GM18526 (cell line): ENCODE measurements around the gene RHOA.

Experiments
- POLR2A ChIP-seq: IDR thresholded peaks from 3 replicates; pipeline ENCODE4 v1.6.1; 2011; ENCODE audit not compliant: insufficient read length; ENCODE audit errors: extremely low read depth

The RHOA gene

DNA sequence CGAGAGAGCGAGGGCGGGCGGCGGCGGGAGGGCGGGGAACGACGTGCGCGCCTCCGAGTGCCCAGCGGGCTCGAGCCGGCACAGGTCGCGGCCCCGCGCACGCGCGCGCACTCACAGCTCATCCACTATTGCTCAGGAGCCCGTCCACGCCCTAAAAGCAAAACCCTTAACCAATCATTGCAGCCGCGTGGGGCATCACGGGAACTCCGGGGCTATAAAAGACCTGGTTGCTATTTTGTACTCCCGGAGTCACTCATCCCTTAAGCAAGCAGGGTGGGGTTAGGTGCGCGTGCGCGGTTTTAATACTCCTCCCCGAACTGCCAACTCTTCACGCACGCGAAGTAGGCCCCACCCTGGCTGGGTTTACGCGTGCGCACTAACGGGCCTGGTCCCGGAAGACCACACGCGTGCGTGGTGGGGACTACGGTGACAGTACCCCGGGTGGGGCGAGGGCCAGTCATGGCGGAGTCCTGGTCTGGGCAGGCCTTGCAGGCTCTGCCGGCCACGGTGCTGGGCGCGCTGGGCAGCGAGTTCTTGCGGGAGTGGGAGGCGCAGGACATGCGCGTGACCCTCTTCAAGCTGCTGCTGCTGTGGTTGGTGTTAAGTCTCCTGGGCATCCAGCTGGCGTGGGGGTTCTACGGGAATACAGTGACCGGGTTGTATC is at the start of gene RHOA, which contains the start of gene TCTA:
RHOA (minus strand) TSS at position 9 of the 664 bp plus-strand sequence. CDS start 36,387 bp downstream, outside the sequence.
TCTA (plus strand) TSS at position 456 of the 664 bp plus-strand sequence; CDS start at position 460, 4 bp downstream.
- peak; percentile 98 for TF ChIP-seq POLR2A

DNA sequence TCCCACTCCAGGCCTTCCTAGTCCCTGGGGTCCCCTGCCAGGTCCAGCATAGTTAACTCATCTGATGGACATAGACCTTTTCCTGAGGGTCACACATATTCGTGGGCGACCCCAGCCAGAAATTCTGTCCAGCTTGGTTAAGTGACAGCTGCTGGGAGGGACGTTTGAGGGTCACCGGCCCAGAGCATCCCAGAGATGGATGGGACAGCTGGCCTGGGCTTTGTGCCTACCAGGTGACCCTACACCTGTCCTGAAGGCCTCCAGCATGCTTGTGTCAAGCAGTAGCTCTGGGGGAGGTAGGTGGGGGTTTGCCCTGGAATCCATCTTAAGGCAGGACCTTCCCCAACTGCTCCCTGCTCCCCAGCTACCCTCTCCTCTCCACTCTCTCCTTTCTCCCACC is 49.2 kb upstream of the RHOA start:
- TF ChIP-seq POLR2A: no peak

DNA sequence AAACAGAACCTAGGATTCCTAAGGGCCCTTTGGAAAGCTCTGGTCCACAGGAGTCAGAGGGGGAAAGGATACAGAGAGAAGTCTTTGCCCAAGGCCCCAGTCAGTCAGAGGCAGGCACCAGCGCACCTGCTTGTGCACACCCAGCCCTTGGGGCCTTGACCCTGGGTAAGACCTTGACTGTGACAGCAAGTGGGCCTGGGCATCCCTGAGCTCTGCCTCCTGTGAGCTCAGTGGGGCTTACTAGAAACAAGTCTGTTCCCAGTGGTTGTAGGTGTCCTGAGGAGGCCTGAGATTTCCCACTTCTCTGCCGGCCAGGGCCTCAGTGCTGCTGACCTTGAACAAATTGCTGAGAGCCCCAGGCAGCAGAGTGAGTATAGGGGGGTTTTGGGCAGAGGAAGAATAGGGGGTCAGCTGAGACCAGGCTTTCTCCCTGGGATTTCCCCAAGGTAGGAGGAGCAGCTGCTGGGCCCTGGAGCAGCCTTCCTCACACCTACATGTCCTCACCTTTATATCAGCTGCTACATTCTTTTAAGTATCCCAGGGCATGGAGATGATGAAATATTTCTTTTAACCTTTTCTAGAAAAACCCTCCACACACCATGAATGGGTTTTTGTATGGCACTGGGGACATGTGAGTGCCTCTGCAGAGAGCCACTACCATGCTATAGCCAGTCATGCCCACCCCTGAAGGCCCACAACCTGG is 48.6 kb upstream of the RHOA start:
- no peak for TF ChIP-seq POLR2A

- no peak for TF ChIP-seq POLR2A
Observed at GRCh38 chr3:49456466-49456865, 44.7 kb upstream of the RHOA start.

GRCh38 chr3:49454898-49455681 is 43.3 kb upstream of the RHOA start:
- TF ChIP-seq POLR2A: no peak

- TF ChIP-seq POLR2A: no peak
Observed at GRCh38 chr3:49454458-49454857, 42.7 kb upstream of the RHOA start.

DNA sequence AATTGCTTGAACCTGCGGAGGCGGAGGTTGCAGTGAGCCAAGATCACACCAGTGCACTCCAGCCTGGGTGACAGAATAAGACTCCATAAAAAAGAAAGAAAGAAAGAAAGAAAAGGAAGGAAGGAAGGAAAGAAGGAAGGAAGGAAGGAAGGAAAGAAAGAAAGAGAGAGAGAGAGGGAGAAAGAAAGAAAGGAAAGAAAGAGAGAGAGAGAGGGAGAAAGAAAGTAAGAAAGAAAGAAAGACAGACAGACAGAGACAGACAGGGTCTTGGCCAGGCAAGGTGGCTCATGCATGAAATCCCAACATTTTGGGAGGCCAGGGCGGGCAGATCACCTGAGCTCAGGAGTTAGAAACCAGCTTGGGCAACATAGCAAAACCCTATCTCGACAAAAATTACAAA is 41.8 kb upstream of the RHOA start:
- TF ChIP-seq POLR2A: no peak

DNA sequence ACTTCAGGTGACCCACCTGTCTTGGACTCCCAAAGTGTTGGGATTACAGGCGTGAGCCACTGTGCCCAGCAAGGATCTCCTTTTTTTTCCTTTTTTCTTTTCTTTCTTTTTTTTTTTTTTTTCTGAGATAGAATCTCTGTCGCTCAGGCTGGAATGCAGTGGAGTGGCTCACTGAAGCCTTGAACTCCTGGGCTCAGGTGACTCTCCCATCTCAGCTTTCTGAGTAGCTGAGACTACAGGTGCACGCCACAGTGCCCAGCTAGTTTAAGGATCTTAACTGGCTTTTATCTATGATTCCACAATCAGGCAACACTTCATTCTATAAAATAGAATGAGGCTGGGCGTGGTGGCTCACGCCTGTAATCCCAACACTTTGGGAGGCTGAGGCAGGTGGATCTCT is 33.6 kb upstream of the RHOA start:
- no peak for TF ChIP-seq POLR2A

GRCh38 chr3:49434731-49435130 is 23.0 kb upstream of the RHOA start:
- no peak for TF ChIP-seq POLR2A

- no peak for TF ChIP-seq POLR2A
Observed at GRCh38 chr3:49428752-49429080, 16.9 kb upstream of the RHOA start.

GRCh38 chr3:49427586-49427985 is 15.8 kb upstream of the RHOA start:
- no peak for TF ChIP-seq POLR2A

GRCh38 chr3:49424816-49425215 is 13.0 kb upstream of the RHOA start:
- no peak for TF ChIP-seq POLR2A

- TF ChIP-seq POLR2A: no peak
Observed at GRCh38 chr3:49422379-49423248, 10.8 kb upstream of the RHOA start, which contains the start of gene AMT. Gene AMT (minus strand): TSS chr3:49422473. CDS start chr3:49422450, 23 bp downstream.

- TF ChIP-seq POLR2A: no peak
Observed at GRCh38 chr3:49421890-49422378, 10.2 kb upstream of the RHOA start.
